SK-N-SH (cell line): ENCODE results near the gene SHMT2.

Experiments used
- EP300 ChIP-seq, 2 experiments: IDR thresholded peaks; 2 replicates each; pipeline versions ENCODE4 v1.4.0 to v1.6.1; 2012; ENCODE audit warnings: borderline replicate concordance in 1 of 2, low read depth in 1 of 2, low read length in 1 of 2
- NFIC ChIP-seq: IDR thresholded peaks from 2 replicates; pipeline ENCODE4 v1.4.0; 2012; ENCODE audit warnings: borderline replicate concordance
- POLR2AphosphoS5 ChIP-seq: IDR thresholded peaks from 2 replicates; pipeline ENCODE4 v1.6.1; 2012; ENCODE audit warnings: low read depth, low read length
- YY1 ChIP-seq: IDR thresholded peaks from 2 replicates; pipeline ENCODE4 v1.4.0; 2012; ENCODE audit warnings: low read depth, mild to moderate bottlenecking

- TF ChIP-seq POLR2AphosphoS5 (no peak), YY1 (no peak), NFIC (no peak), EP300 (IDR thresholded peaks at IDR 0.05; ENCODE audit: borderline replicate concordance in 1 of 2, low read depth in 1 of 2, low read length in 1 of 2) (no peak)
Observed at GRCh38 chr12:57244312-57244696, 14.8 kb downstream of the SHMT2 start.
